ENCODE measurements around the gene NOP53.

NOP53 gene

GRCh38 chr19:47766670-47767069 is 21.3 kb downstream of the NOP53 start (continued):
- no peak for TF ChIP-seq FEZF1 (tag by site-specific recombination; IDR thresholded peaks at IDR 0.05)
- no peak for TF ChIP-seq ZNF791 (tag by site-specific recombination; IDR thresholded peaks at IDR 0.05)
- no peak for TF ChIP-seq ZNF518A (tag by site-specific recombination; conservative IDR thresholded peaks at IDR 0.05; ENCODE audit: low read depth)

GRCh38 chr19:47767349-47767748 is 22.0 kb downstream of the NOP53 start:
- TF ChIP-seq ZNF664 (tag by site-specific recombination; IDR thresholded peaks at IDR 0.05), result peak; percentile 92
- TF ChIP-seq ZNF701 (tag by site-specific recombination; IDR thresholded peaks at IDR 0.05), result no peak
- POLR2A ChIA-PET, result interaction anchor here (0.7 to 1.3 kb wide), 2 partner anchors 11 to 30 kb away, joined by 6 to 8 read pairs; no protein-coding TSS in a partner anchor
- no peaks in the 10 kb centered on the region for H3K36me3 ChIP-seq (ENCODE audit: control insufficient read depth in 2 of 2, insufficient read depth in 1 of 2, low read length in 2 of 2)
- H3K4me1 ChIP-seq (ENCODE audit: control insufficient read depth, insufficient read depth, low read length), result no peaks in the 10 kb centered on the region
- CTCF ChIA-PET, result interaction anchor here (0.5 to 8.2 kb wide), 14 partner anchors 8 to 335 kb away, joined by 3 to 197 read pairs (median 4); partner anchors contain the start of gene EHD2
- no peaks in the 10 kb centered on the region for H3K9me3 ChIP-seq (ENCODE audit: control insufficient read depth, insufficient read depth, low read depth, low read length)
- no peak overlapping the region for H3K4me3 ChIP-seq (ENCODE audit: low read depth, low read length)
- H3K27ac ChIP-seq (ENCODE audit: extremely low read depth, low read depth, low read length), result no peak overlapping the region

- CTCF ChIA-PET, result interaction anchor here (0.6 to 8.2 kb wide), 5 partner anchors 13 to 640 kb away, joined by 3 to 197 read pairs (median 7); no protein-coding TSS in a partner anchor
- H3K9me3 ChIP-seq (ENCODE audit: control insufficient read depth, insufficient read depth, low read depth, low read length), result no peaks in the 10 kb centered on the region
- peak; percentile 45 for TF ChIP-seq CTCF (tag by site-specific recombination; IDR thresholded peaks at IDR 0.05)
- no peak for TF ChIP-seq SP2 (tag by site-specific recombination; IDR thresholded peaks at IDR 0.05)
- TF ChIP-seq ZNF239 (tag by site-specific recombination; IDR thresholded peaks at IDR 0.05), result no peak
- TF ChIP-seq ZNF112 (tag by site-specific recombination; IDR thresholded peaks at IDR 0.05), result no peak
- no peak for TF ChIP-seq ZBTB6 (tag by site-specific recombination; IDR thresholded peaks at IDR 0.05)
- H3K4me1 ChIP-seq (ENCODE audit: control insufficient read depth, insufficient read depth, low read length), result no peaks in the 10 kb centered on the region
- POLR2A ChIA-PET, result no interaction called here
- H3K36me3 ChIP-seq (ENCODE audit: control insufficient read depth in 2 of 2, insufficient read depth in 1 of 2, low read length in 2 of 2), result no peaks in the 10 kb centered on the region
- no peak overlapping the region for H3K4me3 ChIP-seq (ENCODE audit: low read depth, low read length)
- H3K27ac ChIP-seq (ENCODE audit: extremely low read depth, low read depth, low read length), result no peak overlapping the region
Measured at GRCh38 chr19:47768604-47769003, 23.3 kb downstream of the NOP53 start.

- H3K4me1 ChIP-seq (ENCODE audit: control insufficient read depth, insufficient read depth, low read length), result no peaks in the 10 kb centered on the region
- no peaks in the 10 kb centered on the region for H3K36me3 ChIP-seq (ENCODE audit: control insufficient read depth in 2 of 2, insufficient read depth in 1 of 2, low read length in 2 of 2)
- ChIA-PET CTCF (no interaction called here), POLR2A (no interaction called here)
- no peak overlapping the region for H3K4me3 ChIP-seq (ENCODE audit: low read depth, low read length)
- no peaks in the 10 kb centered on the region for H3K9me3 ChIP-seq (ENCODE audit: control insufficient read depth, insufficient read depth, low read depth, low read length)
- H3K27ac ChIP-seq (ENCODE audit: extremely low read depth, low read depth, low read length), result no peak overlapping the region
- TF ChIP-seq ZNF639 (tag by site-specific recombination; IDR thresholded peaks at IDR 0.05) (no peak), ZNF248 (tag by site-specific recombination; IDR thresholded peaks at IDR 0.05) (0 out of 2 replicates have a peak, but pooled peaks have one; percentile 13), KLF16 (tag by site-specific recombination; IDR thresholded peaks at IDR 0.05) (no peak), ZNF132 (tag by site-specific recombination; IDR thresholded peaks at IDR 0.05; ENCODE audit: borderline replicate concordance) (no peak), ZNF521 (tag by site-specific recombination; IDR thresholded peaks at IDR 0.05) (0 out of 2 replicates have a peak, but pooled peaks have one; percentile 63), ZNF398 (tag by site-specific recombination; IDR thresholded peaks at IDR 0.05) (no peak), ZNF449 (tag by site-specific recombination; IDR thresholded peaks at IDR 0.05) (no peak)
Measured at GRCh38 chr19:47769534-47769933, 24.2 kb downstream of the NOP53 start.
